Inferior parietal cortex (tissue), 1 donor: ENCODE data around the gene AAMP.

Experiments used
- DNase-seq: peaks from one replicate; pipeline ENCODE4 v3.0.0-alpha.2; 2016; ENCODE audit errors: extremely low spot score

The AAMP gene

GRCh38 chr2:218260166-218260565, 9.8 kb downstream of the AAMP start:
- no peak for DNase-seq

- no peak for DNase-seq
Measured at GRCh38 chr2:218259099-218259961, 10.6 kb downstream of the AAMP start.

GRCh38 chr2:218257390-218257981, 12.5 kb downstream of the AAMP start:
- DNase-seq: no peak

- no peak for DNase-seq
Measured at GRCh38 chr2:218256612-218257350, 13.2 kb downstream of the AAMP start.

GRCh38 chr2:218255446-218255845, 14.5 kb downstream of the AAMP start:
- DNase-seq: no peak

GRCh38 chr2:218253232-218253625, 16.7 kb downstream of the AAMP start:
- no peak for DNase-seq

- DNase-seq: no peak
Measured at GRCh38 chr2:218252509-218253231, 17.3 kb downstream of the AAMP start.

GRCh38 chr2:218249691-218250090, 20.2 kb downstream of the AAMP start:
- no peak for DNase-seq

- DNase-seq: no peak
Measured at GRCh38 chr2:218245214-218245613, 24.7 kb downstream of the AAMP start.

GRCh38 chr2:218244665-218245064, 25.3 kb downstream of the AAMP start:
- no peak for DNase-seq

- no peak for DNase-seq
Measured at GRCh38 chr2:218244204-218244603, 25.7 kb downstream of the AAMP start.

GRCh38 chr2:218238887-218239286, 31.1 kb downstream of the AAMP start:
- DNase-seq: no peak

GRCh38 chr2:218236829-218237228, 33.1 kb downstream of the AAMP start:
- DNase-seq: no peak

- no peak for DNase-seq
Measured at GRCh38 chr2:218235017-218235416, 34.9 kb downstream of the AAMP start.

GRCh38 chr2:218234521-218234920, 35.4 kb downstream of the AAMP start:
- no peak for DNase-seq

- DNase-seq: no peak
Measured at GRCh38 chr2:218233543-218233942, 36.4 kb downstream of the AAMP start.

- DNase-seq: no peak
Measured at GRCh38 chr2:218230882-218231281, 39.1 kb downstream of the AAMP start.

- no peak for DNase-seq
Measured at GRCh38 chr2:218229851-218230250, 40.1 kb downstream of the AAMP start.

- DNase-seq: no peak
Measured at GRCh38 chr2:218229239-218229638, 40.7 kb downstream of the AAMP start.

- DNase-seq: no peak
Measured at GRCh38 chr2:218228366-218229090, 41.4 kb downstream of the AAMP start.

- no peak for DNase-seq
Measured at GRCh38 chr2:218226903-218227302, 43.0 kb downstream of the AAMP start.
